HFF-Myc (cell line): ENCODE measurements around the gene MYO15A.

Experiments used
- DNase-seq: peaks from one replicate; pipeline ENCODE4 v3.0.0-alpha.2; 2011; ENCODE audit warnings: low read depth; ENCODE audit errors: extremely low read depth
- H3K4me3 ChIP-seq: replicated peaks from 2 replicates; pipeline ENCODE4 v1.5.1; 2011; ENCODE audit warnings: low read depth, mild to moderate bottlenecking, control low read depth, low read length
- TF ChIP-seq, protein P1 (sequence below): IDR thresholded peaks from 2 replicates; pipeline ENCODE4 v1.5.1; 2012; ENCODE audit warnings: mild to moderate bottlenecking, low read depth, low read length, control low read depth; ENCODE audit errors: missing control alignments

MYO15A gene

DNA sequence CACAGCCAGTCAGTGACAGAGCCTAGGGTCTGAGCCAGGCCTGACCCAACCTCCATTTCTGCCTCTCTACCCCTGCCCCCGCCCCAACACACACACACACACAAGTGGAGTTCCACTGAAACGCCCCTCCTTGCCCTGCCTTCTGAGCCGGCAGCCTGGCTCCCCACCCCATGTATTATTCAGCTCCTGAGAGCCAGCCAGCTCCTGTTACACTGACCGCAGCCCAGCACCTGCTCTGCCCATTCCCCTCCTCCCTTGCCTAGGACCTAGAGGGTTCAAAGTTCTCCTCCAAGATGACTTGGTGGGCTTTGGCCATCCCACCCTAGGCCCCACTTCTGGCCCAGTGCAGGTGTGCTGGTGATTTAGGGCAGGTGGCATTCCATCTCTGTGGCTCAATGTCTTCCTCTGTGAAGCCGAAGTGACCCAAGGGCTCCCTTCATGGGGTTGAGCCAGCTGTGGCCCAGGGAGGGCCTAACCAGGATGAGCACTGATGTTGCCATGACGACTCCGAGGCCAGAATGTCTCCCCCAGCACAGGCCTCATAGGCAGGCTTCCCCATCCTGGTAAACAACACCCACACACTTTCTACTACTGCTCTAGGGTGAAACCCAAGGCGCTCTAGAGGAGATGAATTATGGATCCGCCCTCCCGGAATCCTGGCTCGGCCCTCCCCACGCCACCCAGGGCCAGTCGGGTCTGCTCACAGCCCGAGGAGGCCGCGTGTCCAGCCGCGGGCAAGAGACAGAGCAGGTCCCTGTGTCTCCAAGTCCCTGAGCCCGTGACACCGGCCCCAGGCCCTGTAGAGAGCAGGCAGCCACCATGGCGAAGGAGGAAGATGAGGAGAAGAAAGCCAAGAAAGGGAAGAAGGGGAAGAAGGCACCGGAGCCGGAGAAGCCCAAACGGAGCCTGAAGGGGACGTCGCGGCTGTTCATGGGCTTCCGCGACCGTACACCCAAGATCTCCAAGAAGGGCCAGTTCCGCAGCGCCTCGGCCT lies 9.7 kb downstream of the MYO15A start:
- DNase-seq = no peak
- no peak overlapping the region for H3K4me3 ChIP-seq
- TF ChIP-seq, protein P1, sequence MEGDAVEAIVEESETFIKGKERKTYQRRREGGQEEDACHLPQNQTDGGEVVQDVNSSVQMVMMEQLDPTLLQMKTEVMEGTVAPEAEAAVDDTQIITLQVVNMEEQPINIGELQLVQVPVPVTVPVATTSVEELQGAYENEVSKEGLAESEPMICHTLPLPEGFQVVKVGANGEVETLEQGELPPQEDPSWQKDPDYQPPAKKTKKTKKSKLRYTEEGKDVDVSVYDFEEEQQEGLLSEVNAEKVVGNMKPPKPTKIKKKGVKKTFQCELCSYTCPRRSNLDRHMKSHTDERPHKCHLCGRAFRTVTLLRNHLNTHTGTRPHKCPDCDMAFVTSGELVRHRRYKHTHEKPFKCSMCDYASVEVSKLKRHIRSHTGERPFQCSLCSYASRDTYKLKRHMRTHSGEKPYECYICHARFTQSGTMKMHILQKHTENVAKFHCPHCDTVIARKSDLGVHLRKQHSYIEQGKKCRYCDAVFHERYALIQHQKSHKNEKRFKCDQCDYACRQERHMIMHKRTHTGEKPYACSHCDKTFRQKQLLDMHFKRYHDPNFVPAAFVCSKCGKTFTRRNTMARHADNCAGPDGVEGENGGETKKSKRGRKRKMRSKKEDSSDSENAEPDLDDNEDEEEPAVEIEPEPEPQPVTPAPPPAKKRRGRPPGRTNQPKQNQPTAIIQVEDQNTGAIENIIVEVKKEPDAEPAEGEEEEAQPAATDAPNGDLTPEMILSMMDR = no peak

DNA sequence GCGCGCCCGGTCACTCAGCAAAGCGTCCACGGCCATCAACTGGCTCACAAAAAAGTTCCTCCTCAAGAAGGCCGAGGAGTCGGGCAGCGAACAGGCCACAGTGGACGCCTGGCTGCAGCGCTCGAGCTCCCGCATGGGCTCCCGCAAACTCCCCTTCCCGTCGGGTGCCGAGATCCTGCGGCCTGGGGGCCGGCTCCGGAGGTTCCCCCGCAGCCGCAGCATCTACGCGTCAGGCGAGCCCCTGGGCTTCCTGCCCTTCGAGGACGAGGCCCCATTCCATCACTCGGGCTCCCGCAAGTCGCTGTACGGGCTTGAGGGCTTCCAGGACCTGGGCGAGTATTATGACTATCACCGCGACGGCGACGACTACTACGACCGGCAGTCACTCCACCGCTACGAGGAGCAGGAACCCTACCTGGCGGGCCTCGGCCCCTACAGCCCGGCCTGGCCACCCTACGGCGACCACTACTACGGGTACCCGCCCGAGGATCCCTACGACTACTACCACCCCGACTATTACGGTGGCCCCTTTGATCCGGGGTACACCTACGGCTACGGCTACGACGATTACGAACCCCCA lies 10.7 kb downstream of the MYO15A start:
- no peak for DNase-seq
- H3K4me3 ChIP-seq = no peak overlapping the region
- TF ChIP-seq, protein P1 = no peak

GRCh38 chr17:18119938-18120337 lies 11.4 kb downstream of the MYO15A start:
- no peak overlapping the region for H3K4me3 ChIP-seq
- DNase-seq = no peak
- TF ChIP-seq, protein P1 = no peak

- TF ChIP-seq, protein P1 = no peak
- no peak for DNase-seq
- H3K4me3 ChIP-seq = no peak overlapping the region
These were observed 12.0 kb downstream of the MYO15A start for GRCh38 chr17:18120461-18121017.

DNA sequence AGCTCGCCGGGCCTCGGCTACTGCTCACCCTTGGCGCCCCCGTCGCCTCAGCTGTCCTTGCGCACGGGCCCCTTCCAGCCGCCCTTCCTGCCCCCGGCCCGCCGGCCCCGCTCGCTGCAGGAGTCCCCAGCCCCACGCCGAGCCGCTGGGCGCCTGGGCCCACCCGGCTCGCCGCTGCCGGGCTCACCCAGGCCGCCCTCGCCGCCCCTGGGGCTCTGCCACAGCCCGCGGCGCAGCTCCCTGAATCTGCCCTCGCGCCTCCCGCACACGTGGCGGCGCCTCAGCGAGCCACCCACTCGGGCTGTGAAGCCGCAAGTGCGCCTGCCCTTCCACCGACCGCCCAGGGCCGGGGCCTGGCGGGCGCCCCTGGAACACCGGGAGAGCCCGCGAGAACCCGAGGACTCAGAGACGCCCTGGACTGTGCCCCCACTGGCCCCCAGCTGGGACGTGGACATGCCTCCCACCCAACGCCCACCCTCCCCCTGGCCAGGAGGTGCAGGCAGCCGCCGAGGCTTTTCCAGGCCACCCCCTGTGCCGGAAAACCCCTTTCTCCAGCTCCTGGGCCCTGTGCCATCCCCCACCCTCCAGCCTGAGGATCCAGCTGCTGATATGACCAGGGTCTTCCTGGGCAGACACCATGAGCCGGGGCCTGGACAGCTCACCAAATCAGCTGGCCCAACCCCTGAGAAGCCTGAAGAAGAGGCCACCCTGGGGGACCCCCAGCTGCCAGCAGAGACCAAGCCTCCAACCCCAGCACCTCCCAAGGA lies 12.8 kb downstream of the MYO15A start:
- no peak for DNase-seq
- no peak overlapping the region for H3K4me3 ChIP-seq
- TF ChIP-seq, protein P1 = no peak

DNA sequence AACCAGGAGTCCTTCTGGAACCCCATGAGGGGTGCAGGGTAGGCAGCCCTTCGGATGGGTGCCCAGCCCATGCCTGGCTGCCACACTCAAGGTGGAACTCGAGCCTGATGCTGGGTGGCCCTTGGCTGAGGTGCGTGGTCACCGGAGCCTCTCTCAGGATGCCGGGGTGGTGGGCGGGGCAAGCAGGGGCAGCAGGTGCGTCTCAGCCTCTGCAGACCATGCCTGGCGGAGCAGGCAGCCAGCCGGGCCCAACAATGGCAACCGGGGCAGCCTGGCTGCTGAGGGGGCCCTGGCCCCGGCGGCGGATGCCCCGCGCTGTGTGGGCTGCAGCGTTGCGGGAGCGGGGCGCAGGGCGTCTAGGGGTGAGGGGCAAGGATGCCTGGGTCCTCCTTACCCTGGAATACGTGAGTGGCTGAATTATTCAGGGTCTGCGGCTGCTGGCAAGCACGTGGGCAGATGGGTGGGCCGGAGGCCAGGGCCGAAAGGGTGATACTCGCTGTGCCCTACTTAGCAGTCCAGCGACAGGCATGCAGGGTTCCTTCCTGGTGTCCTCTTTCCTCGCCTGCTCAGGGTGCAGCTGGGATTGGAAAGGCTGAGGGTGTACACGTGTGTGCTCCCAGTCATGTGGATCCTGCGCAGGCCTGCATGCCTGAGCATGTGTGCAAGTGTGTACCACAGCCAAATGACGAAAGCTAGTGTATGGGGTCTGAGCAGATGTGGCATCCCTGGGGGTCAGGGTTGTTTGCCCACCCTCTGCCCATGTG lies 14.6 kb downstream of the MYO15A start:
- TF ChIP-seq, protein P1 = no peak
- no peak overlapping the region for H3K4me3 ChIP-seq
- no peak for DNase-seq
